H1 (cell line): Measurements from ENCODE around the gene PSMC5. TPM values are rescaled to one million over a fixed set of nuclear protein-coding genes. Genes with fewer than 3 reads are reported as not detected.

Experiments used
- CTCF ChIA-PET: fragments of 300-600 bp; sonication (Branson Sonifier 250); formaldehyde crosslinking; loops from one replicate; lab custom pipeline; 2021; ENCODE audit not compliant: partially characterized antibody; lab: Charles Lee
- POLR2A ChIA-PET: fragments of 300-600 bp; sonication (Branson Sonifier 250); formaldehyde crosslinking; loops from one replicate; lab custom pipeline; 2021; ENCODE audit warnings: inconsistent platforms; ENCODE audit not compliant: partially characterized antibody; lab: Charles Lee
- DNase-seq, 2 experiments: peaks; one replicate each; pipeline versions ENCODE4 v3.0.0 to v3.0.0-alpha.2; 2010 to 2022; ENCODE audit warnings: low spot score in 2 of 2, low read depth in 1 of 2, mixed read lengths in 1 of 2
- FAIRE-seq: peaks from 2 replicates; lab custom pipeline; 2011; peaks lifted over from hg19 to GRCh38; lab: Jason Lieb, UNC
- H2AFZ ChIP-seq: 2 replicates; pipeline ENCODE4 v1.8.1; 2012; ENCODE audit warnings: low read length, inconsistent platforms
- H2AK5ac ChIP-seq: 2 replicates; pipeline ENCODE4 v1.6.1; 2013; ENCODE audit warnings: low read depth, low read length
- H2BK120ac ChIP-seq: replicated peaks from 2 replicates; pipeline ENCODE3; 2013; ENCODE audit warnings: low read depth, low read length, inconsistent platforms
- H2BK12ac ChIP-seq: 2 replicates; pipeline ENCODE4 v1.6.1; 2013; ENCODE audit warnings: low read depth, low read length
- H2BK15ac ChIP-seq: 2 replicates; pipeline ENCODE4 v1.6.1; 2013; ENCODE audit warnings: low read length
- H2BK20ac ChIP-seq: 2 replicates; pipeline ENCODE4 v1.6.1; 2013; ENCODE audit warnings: low read length
- H2BK5ac ChIP-seq: 2 replicates; pipeline ENCODE4 v1.6.1; 2013; ENCODE audit warnings: low read depth, low read length
- H3K14ac ChIP-seq: 2 replicates; pipeline ENCODE4 v1.6.1; 2013; ENCODE audit warnings: inconsistent platforms; ENCODE audit not compliant: insufficient read length
- H3K18ac ChIP-seq: 2 replicates; pipeline ENCODE4 v1.6.1; 2013; ENCODE audit warnings: low read length; ENCODE audit errors: extremely low read depth
- H3K23ac ChIP-seq: 2 replicates; pipeline ENCODE4 v1.6.1; 2013; ENCODE audit warnings: inconsistent platforms; ENCODE audit not compliant: insufficient read length
- H3K23me2 ChIP-seq: 2 replicates; pipeline ENCODE4 v1.6.1; 2013; ENCODE audit warnings: low read depth, low read length
- H3K27ac ChIP-seq: 2 replicates; pipeline ENCODE4 v1.6.1; 2011; ENCODE audit warnings: low read depth, low read length, inconsistent platforms
- H3K27me3 ChIP-seq, 4 experiments: replicated peaks in 1 of 4; 1 replicate in 1 of 4; 2 replicates in 3 of 4; pipeline versions ENCODE4 v1.6.1 to v1.8.1; 2011 to 2013; ENCODE audit warnings: low read length in 3 of 4, mild to moderate bottlenecking in 3 of 4, inconsistent platforms in 2 of 4, mixed read lengths in 2 of 4, moderate library complexity in 1 of 4; ENCODE audit not compliant: control insufficient read depth in 3 of 4, insufficient read depth in 3 of 4; ENCODE audit errors: extremely low read depth in 1 of 4
- H3K36me3 ChIP-seq, 4 experiments: 2 replicates each; pipeline versions ENCODE4 v1.6.1 to v1.8.1; 2011 to 2013; ENCODE audit warnings: mild to moderate bottlenecking in 4 of 4, low read length in 3 of 4, moderate library complexity in 2 of 4, control low read depth in 1 of 4, inconsistent platforms in 1 of 4; ENCODE audit not compliant: insufficient read depth in 4 of 4, control insufficient read depth in 2 of 4
- H3K4ac ChIP-seq: replicated peaks from 2 replicates; pipeline ENCODE3; 2013; ENCODE audit warnings: low read length, low read depth, mixed read lengths, inconsistent platforms; ENCODE audit not compliant: insufficient read length
- H3K4me1 ChIP-seq, 4 experiments: replicated peaks in 1 of 4; 1 replicate in 1 of 4; 2 replicates in 3 of 4; pipeline versions ENCODE4 v1.6.1 to v1.8.1; 2011 to 2013; ENCODE audit warnings: low read length in 3 of 4, inconsistent platforms in 2 of 4, mixed read lengths in 1 of 4; ENCODE audit not compliant: insufficient read depth in 4 of 4, control insufficient read depth in 3 of 4
- H3K4me2 ChIP-seq, 2 experiments: 2 replicates each; pipeline versions ENCODE4 v1.6.1 to v1.8.1; 2011 to 2013; ENCODE audit warnings: low read depth in 2 of 2, low read length in 2 of 2, control low read depth in 1 of 2, inconsistent platforms in 1 of 2, mild to moderate bottlenecking in 1 of 2; ENCODE audit not compliant: insufficient read depth in 1 of 2
- H3K4me3 ChIP-seq, 4 experiments: fragments of 200-600, 300-600 bp in 1 of 4; sonication (generic), shearing (Covaris generic), sonication (Bioruptor Twin) in 1 of 4; 2 replicates each; pipeline versions ENCODE4 v1.5.1 to v1.8.1; 2011 to 2016; ENCODE audit warnings: low read length in 4 of 4, low read depth in 3 of 4, control low read depth in 2 of 4, inconsistent platforms in 2 of 4, mild to moderate bottlenecking in 2 of 4, mixed read lengths in 1 of 4, moderate library complexity in 1 of 4; ENCODE audit not compliant: insufficient read depth in 2 of 4; ENCODE audit errors: extremely low read depth in 1 of 4
- H3K56ac ChIP-seq: replicated peaks from 2 replicates; pipeline ENCODE3; 2013; ENCODE audit warnings: low read depth, mild to moderate bottlenecking, mixed read lengths, low read length, inconsistent platforms; ENCODE audit not compliant: insufficient read length
- H3K79me1 ChIP-seq: 2 replicates; pipeline ENCODE4 v1.6.1; 2013; ENCODE audit warnings: low read depth, low read length, control low read depth
- H3K79me2 ChIP-seq, 2 experiments: 2 replicates each; pipeline versions ENCODE4 v1.6.1 to v1.8.1; 2012 to 2013; ENCODE audit warnings: low read length in 2 of 2, mild to moderate bottlenecking in 2 of 2, inconsistent platforms in 1 of 2; ENCODE audit not compliant: insufficient read depth in 2 of 2, control insufficient read depth in 1 of 2
- H3K9ac ChIP-seq, 4 experiments: replicated peaks in 1 of 4; 1 replicate in 1 of 4; 2 replicates in 3 of 4; pipeline versions ENCODE4 v1.6.1 to v1.8.1; 2011 to 2013; ENCODE audit warnings: low read depth in 3 of 4, low read length in 3 of 4, control low read depth in 2 of 4, mild to moderate bottlenecking in 2 of 4, moderate library complexity in 2 of 4, inconsistent platforms in 1 of 4; ENCODE audit errors: extremely low read depth in 1 of 4
- H3K9me3 ChIP-seq, 2 experiments: 2 replicates each; pipeline versions ENCODE4 v1.6.1 to v1.8.1; 2012 to 2013; ENCODE audit warnings: mild to moderate bottlenecking in 2 of 2, moderate library complexity in 2 of 2, control low read depth in 1 of 2, inconsistent platforms in 1 of 2, low read depth in 1 of 2, low read length in 1 of 2, mixed read lengths in 1 of 2; ENCODE audit not compliant: insufficient read depth in 2 of 2
- H4K20me1 ChIP-seq, 2 experiments: replicated peaks in 1 of 2; 2 replicates each; pipeline versions ENCODE3 to v1.8.1; 2011 to 2013; ENCODE audit warnings: inconsistent platforms in 2 of 2, low read length in 2 of 2, mild to moderate bottlenecking in 1 of 2; ENCODE audit not compliant: insufficient read depth in 2 of 2, control insufficient read depth in 1 of 2
- H4K5ac ChIP-seq: 2 replicates; pipeline ENCODE4 v1.6.1; 2013; ENCODE audit warnings: low read length, low read depth, mixed read lengths, inconsistent platforms; ENCODE audit not compliant: insufficient read length
- H4K8ac ChIP-seq: 2 replicates; pipeline ENCODE4 v1.8.0; 2013; ENCODE audit warnings: mild to moderate bottlenecking, moderate library complexity, low read length, inconsistent platforms; ENCODE audit not compliant: insufficient read depth; ENCODE audit errors: extremely low read depth
- H4K91ac ChIP-seq: replicated peaks from 2 replicates; pipeline ENCODE3; 2013; ENCODE audit warnings: low read length, mixed read lengths, inconsistent platforms; ENCODE audit not compliant: insufficient read length
- CHD2 ChIP-seq: IDR thresholded peaks from 2 replicates; pipeline ENCODE4 v1.6.1; 2012; ENCODE audit warnings: low read length, improper control_type of control experiment
- WGBS, 2 experiments: shearing (Covaris generic) in 1 of 2; methylation state at CpG; one replicate each; pipeline versions ENCODE4 v1.1.6 to v1.1.7; 2013 to 2015; ENCODE audit warnings: low lambda C conversion rate in 2 of 2, mixed read lengths in 2 of 2, inconsistent platforms in 1 of 2, low coverage in 1 of 2, missing lambda C conversion rate in 1 of 2; ENCODE audit not compliant: insufficient replicate concordance in 2 of 2, insufficient coverage in 1 of 2, insufficient read length in 1 of 2; ENCODE audit errors: extremely low coverage in 1 of 2, missing lambda C conversion rate in 1 of 2; 5-methylcytosine and 5-hydroxymethylcytosine counted together
- polyA plus RNA-seq, 7 experiments: library from polyadenylated mRNA; depleted of rRNA in 3 of 7; stranded (reverse) in 5 of 7; unstranded in 2 of 7; fragments of >200 nt in 5 of 7; fragments of 200-250 nt in 2 of 7; gene quantifications; 1 replicate in 5 of 7; 2 replicates in 1 of 7; 4 replicates in 1 of 7; pipeline versions ENCODE4 v1.2.1 to v1.2.3, GENCODE V29; 2011 to 2013; ENCODE audit warnings: missing spikeins in 2 of 7, mixed read lengths in 2 of 7
- total RNA-seq: library from RNA; stranded (reverse); fragmentation: NEBNext Ultra II Directional; extraction: Animal tissue kit (Norgen Biotek cat#: 25700); gene quantifications from 2 replicates; pipeline ENCODE4 v1.2.1, GENCODE V29; 2021
- TF ChIP-seq, protein P1 (sequence below), 3 experiments: IDR thresholded peaks; 1 replicate in 2 of 3; 2 replicates in 1 of 3; pipeline versions ENCODE4 v1.5.1 to v1.6.1; 2011; ENCODE audit warnings: low read length in 3 of 3, mild to moderate bottlenecking in 3 of 3, inconsistent platforms in 2 of 3, low read depth in 1 of 3, moderate library complexity in 1 of 3; ENCODE audit not compliant: insufficient read depth in 1 of 3; ENCODE audit errors: control extremely low read depth in 1 of 3

The PSMC5 gene
- total and polyA plus RNA-seq, 2 of the 8 experiments (the other 6 are each of a cell fraction or from before 2014, with no cell fraction given) = 172 to 180 TPM

GRCh38 chr17:63880706-63881105 lies 53.5 kb downstream of the PSMC5 start:
- ChIA-PET POLR2A (interaction anchor here (0.8 kb wide), 1 partner anchor 15 kb away, joined by 3 read pairs; no protein-coding TSS in a partner anchor), CTCF (interaction anchor here (0.6 to 4.5 kb wide), 19 partner anchors 14 to 475 kb away, joined by 3 to 66 read pairs (median 5); partner anchors contain the start of genes CSHL1, GH1 and ICAM2)
- no peak for FAIRE-seq
- no peaks in the 10 kb centered on the region for H3K9me3 ChIP-seq
- H3K4me2 ChIP-seq = peak overlapping the region; percentile 7 to 39; a peak in 3 of 4 replicates
- no peaks in the 10 kb centered on the region for H3K79me2 ChIP-seq
- H2BK12ac ChIP-seq = 0 out of 2 replicates have a peak overlapping the region, but pooled peaks have one; percentile 2
- peaks cover 3 to 15% (median 8%) of the 10 kb centered on the region in 4 experiments for H3K4me1 ChIP-seq
- H3K4ac ChIP-seq = no peak overlapping the region
- no peak overlapping the region; the same call in 1 of the 2 replicates for H4K8ac ChIP-seq
- TF ChIP-seq CHD2 = no peak
- TF ChIP-seq, protein P1, sequence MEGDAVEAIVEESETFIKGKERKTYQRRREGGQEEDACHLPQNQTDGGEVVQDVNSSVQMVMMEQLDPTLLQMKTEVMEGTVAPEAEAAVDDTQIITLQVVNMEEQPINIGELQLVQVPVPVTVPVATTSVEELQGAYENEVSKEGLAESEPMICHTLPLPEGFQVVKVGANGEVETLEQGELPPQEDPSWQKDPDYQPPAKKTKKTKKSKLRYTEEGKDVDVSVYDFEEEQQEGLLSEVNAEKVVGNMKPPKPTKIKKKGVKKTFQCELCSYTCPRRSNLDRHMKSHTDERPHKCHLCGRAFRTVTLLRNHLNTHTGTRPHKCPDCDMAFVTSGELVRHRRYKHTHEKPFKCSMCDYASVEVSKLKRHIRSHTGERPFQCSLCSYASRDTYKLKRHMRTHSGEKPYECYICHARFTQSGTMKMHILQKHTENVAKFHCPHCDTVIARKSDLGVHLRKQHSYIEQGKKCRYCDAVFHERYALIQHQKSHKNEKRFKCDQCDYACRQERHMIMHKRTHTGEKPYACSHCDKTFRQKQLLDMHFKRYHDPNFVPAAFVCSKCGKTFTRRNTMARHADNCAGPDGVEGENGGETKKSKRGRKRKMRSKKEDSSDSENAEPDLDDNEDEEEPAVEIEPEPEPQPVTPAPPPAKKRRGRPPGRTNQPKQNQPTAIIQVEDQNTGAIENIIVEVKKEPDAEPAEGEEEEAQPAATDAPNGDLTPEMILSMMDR (IDR thresholded peaks at IDR 0.05; ENCODE audit: control extremely low read depth in 1 of 3, insufficient read depth in 1 of 3, low read depth in 1 of 3, low read length in 3 of 3) = peak in 1 of 3 experiments; percentile 1; a peak in 1 of 4 replicates
- no peak overlapping the region for H4K91ac ChIP-seq
- no peak overlapping the region for H2AK5ac ChIP-seq
- no peak overlapping the region for H3K9ac ChIP-seq
- H3K18ac ChIP-seq = no peak overlapping the region; the same call in 1 of the 2 replicates
- H3K56ac ChIP-seq = no peak overlapping the region
- WGBS, 2 experiments = 87% methylated on average over 9 of the region's 12 CpGs; no CpG with 5 or more reads in 1 of the 2 experiments
- no peak overlapping the region for H2BK5ac ChIP-seq
- H3K27ac ChIP-seq = no peak overlapping the region
- 0 out of 2 replicates have a peak overlapping the region, but pooled peaks have one; percentile 61 for H2BK20ac ChIP-seq
- DNase-seq = no peak
- no peak overlapping the region for H3K14ac ChIP-seq
- H4K5ac ChIP-seq = no peak overlapping the region
- H4K20me1 ChIP-seq = no peaks in the 10 kb centered on the region
- H3K79me1 ChIP-seq = no peaks in the 10 kb centered on the region
- no peaks in the 10 kb centered on the region for H3K27me3 ChIP-seq
- H2BK120ac ChIP-seq = no peak overlapping the region
- H3K4me3 ChIP-seq = peak overlapping the region in 1 of 4 experiments; percentile 33; a peak in 1 of 8 replicates
- H3K23ac ChIP-seq = no peak overlapping the region
- peak overlapping the region; percentile 81; the same call in 1 of the 2 replicates for H2BK15ac ChIP-seq
- no peaks in the 10 kb centered on the region for H3K36me3 ChIP-seq
- H3K23me2 ChIP-seq = no peaks in the 10 kb centered on the region
- H2AFZ ChIP-seq = peak overlapping the region; percentile 97
